GM19467 (cell line): Measurements from ENCODE around the gene BRINP1.
"Not testable (repeated sequence)": the region's sequence is repeated elsewhere in the genome, so short reads cannot be mapped to it uniquely, and the experiment has no call there.

Source experiments
- ATAC-seq: cut with Tn5 transposase; IDR thresholded peaks from one replicate; pipeline ENCODE4 v1.9.1; 2021; ENCODE audit warnings: mild to moderate bottlenecking, moderate library complexity; ENCODE audit not compliant: unreplicated experiment

BRINP1 gene

DNA sequence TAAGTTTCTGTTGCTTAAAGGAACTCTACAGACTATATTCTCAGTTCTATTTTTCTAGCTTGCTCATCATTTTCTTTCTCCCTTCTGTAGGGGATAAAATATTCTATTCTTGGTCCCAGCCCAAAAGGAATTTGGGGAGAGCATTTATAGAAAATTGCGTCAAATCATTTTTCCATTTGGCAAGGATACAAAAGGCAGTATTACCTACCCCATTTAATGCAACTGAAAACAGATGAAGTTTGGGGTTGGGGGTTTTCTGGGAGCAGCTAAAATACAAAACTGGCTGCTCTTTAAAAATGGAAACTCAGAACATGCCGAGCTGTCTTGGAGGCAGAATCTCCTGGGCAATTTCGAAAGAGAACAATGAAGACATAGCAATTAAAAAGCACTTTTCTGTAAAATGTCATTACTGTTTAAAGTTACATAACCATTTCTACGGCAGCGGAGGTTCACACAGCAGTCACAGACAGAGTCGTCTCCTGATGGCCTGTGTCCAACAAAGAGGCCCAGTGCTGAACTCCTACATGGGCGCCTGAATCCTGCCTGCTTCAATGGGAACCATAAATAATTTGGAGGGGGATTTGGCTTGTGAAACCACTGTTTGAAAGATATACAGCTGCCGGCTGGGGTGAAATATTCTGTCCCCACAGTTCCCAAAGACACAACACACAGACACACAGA is 152.4 kb downstream of the BRINP1 start:
- ATAC-seq: no peak

- no peak for ATAC-seq
Observed at GRCh38 chr9:119215651-119216050, 153.6 kb downstream of the BRINP1 start.

DNA sequence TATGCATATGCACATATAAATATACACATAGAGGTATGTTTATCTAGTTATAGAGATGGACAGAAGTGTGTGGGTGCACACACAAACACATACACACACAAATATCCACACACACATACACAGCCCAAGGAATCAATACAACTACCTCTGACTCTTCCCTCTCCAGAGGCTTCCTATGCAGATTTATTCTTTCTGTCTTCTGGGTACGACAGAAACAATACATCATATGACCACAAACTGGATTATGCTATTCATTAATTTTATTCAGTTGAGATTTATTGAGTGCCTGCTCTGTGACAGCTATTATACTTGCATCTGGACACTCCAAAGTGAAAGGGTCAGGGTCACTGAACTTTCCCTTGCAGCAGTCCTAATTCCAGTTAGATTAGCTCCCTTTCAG is 155.8 kb downstream of the BRINP1 start:
- no peak for ATAC-seq

DNA sequence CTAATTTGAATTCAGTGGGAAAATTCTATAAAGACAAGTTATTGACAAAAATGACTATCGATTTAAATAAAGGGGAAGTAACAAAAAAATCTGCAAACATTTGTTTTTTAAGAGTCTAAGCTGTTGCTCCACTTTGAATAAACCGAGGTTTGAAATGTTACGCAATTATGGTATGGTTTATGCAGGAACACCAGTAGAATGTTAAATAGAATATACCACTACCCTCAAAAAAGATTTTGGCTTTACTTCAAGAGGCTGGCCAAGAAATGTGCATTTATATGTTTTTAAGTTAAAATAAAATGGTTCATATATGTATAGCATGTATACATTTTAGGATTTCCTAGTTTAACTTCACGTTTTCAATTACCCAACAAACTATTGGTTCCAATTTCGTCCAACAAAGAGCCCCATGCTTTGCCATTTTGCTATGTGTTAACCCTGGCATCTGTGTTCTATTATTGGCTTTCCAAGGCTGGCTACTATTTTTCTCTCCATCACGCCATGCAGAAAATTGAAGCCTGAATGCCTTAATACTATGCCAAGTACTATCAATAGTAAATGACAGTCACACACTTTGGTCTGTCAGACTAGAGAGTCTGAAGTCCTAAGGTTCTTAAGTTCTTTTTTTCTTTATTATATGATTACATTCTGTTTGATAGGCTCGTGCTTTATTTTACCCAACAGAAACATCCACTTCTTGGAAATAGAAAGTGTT is 171.2 kb downstream of the BRINP1 start:
- ATAC-seq: no peak

GRCh38 chr9:119195521-119195920 is 173.7 kb downstream of the BRINP1 start:
- ATAC-seq: no peak

DNA sequence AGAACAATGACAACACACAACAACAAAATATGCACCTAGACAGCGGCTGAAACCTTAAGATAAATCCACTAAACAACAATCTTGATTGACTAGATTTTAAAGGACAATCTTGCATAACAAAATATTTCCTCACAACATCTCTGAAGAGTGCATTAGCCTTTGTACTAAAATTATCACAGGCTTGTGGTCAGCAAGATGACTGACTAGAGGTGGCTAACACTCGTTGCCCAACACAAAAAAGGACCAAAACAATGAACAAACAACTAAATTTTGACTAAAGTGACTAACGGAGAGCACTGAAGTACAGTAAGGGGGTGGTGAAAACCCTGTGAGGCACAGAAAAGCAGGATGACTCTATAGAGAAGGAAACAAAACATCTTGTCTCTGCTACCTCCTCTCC is 183.9 kb downstream of the BRINP1 start:
- ATAC-seq: no peak

DNA sequence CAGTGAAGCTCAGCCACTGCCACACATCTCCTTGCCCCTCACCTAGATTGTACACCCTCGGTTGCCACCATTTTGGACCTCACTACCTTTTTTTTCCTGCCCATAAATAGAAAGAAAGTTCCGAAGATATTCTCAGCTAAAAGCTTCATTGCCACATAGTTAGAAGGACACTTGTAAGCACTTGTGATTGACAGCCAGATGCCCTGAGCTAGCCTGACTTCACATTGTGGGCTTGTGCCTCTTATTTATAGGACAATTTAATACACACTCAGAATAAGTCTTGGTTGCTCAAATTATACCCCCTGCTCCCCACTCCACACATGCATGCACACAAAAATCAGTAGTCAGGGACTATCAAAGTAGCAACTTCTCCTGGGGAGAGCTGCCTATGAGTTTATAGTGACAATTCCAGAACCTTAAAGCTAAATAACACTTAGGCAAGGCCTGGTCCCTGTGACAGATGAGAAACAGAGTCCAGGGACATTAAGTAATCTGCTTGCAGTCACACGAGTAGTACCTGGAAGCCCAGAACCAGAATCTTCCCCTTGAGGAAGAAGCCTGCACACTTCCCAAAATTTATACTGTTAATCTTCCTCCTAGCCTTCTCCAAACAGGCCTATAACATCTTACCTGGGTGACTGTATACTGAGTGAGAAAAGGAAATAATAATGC is 184.8 kb downstream of the BRINP1 start:
- ATAC-seq: no peak

- ATAC-seq: no peak
Observed at GRCh38 chr9:119181561-119181960, 187.7 kb downstream of the BRINP1 start.

- no peak for ATAC-seq
Observed at GRCh38 chr9:119180897-119181296, 188.3 kb downstream of the BRINP1 start.

- no peak for ATAC-seq
Observed at GRCh38 chr9:119179701-119180100, 189.5 kb downstream of the BRINP1 start.

DNA sequence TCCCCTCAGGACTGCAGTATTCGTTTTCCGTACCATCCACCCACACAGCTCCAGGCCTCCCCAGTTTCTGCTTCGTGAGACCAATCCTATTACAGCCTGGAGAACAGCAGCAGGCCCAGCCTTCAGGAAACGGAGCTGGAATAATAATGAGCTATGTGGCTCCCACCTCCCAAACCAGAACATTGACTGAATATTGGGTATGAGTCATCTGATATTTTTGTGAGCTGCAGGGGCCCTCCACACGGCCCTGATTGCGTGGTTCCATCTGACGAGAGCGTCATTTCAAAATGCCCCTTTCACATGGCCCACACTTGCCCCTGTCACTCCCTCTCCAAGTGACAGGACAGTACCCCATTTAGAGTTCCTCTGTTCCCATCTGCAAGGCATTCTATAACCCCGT is 192.0 kb downstream of the BRINP1 start:
- ATAC-seq: no peak

DNA sequence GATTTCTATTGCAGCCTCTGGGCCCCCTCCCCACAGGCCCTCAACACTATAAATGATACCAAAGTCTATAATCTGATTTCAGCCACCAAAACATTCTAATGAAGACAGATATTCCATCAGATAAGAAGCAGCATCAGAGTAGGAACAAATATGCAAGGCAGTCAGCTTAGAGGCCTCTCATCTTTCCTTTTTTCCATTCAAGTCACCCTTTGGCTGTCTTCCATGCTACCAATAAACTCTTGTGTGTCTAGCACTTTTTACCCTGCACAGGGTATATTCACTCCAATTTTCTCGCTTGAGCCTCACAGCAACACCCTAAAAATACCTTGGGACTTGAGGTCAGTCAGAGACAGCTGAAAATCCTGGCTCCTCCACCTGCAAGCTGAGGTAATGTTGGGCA is 193.7 kb downstream of the BRINP1 start:
- ATAC-seq: no peak

- ATAC-seq: not testable (repeated sequence)
Observed at GRCh38 chr9:119169222-119169621, 200.0 kb downstream of the BRINP1 start.

DNA sequence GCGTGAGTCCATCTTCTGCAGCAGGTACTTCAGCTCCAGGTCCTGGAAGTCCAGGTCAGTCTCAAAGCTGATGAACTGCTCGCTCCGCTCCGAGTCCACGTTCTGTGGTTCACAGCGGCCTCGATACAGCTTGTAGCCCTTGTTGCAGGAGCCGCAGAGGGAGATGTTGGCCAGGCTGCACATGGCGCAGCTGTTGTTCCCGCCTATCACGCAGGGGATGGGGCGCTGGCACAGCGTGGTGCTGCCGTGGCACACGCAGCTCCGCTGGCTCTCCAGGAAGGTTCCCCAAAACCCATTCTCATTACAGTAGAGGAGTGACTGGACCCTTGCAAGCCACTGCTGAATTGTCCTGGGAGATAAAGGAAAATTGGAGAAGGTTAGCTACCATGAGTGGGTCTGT is 201.4 kb downstream of the BRINP1 start:
- ATAC-seq: no peak

GRCh38 chr9:119167267-119167666 is 202.0 kb downstream of the BRINP1 start:
- no peak for ATAC-seq

GRCh38 chr9:119166096-119166495 is 203.1 kb downstream of the BRINP1 start:
- no peak for ATAC-seq

DNA sequence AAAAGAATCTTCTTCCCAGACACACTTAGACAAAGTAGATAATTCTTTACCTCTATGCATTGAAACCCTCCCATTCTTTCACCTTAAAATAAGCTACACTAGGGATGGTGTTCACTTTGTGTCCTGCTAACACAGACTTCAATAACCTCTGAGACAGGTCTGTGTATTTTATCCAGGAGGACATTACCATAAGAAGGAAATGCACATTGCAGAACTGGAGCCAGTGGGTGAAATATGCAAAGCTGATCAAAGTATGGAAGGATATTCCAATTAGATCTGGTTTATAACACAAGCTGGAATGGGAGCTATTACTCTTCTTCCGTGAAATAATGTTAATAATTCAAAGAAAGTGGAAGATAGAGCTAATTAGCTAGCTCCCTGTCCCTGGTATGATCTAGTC is 204.1 kb downstream of the BRINP1 start:
- no peak for ATAC-seq

DNA sequence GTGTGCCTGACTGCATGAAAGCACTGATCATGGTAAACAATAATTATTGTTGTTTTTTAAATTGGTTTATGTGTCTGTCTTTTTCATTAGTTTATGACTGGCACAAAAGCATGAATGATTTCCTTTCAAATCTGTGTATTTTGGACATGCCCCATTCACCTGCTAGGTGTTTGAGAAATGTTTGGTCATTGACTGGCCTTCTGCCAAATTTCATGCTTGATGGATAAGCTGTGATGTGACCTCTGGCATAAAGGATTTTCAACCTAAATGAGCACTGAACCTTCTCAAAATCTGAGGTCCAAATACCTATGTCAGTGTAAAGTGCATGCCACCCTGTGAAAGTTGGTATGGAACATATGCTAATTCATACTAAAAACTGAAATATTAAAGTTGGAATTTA is 204.5 kb downstream of the BRINP1 start:
- no peak for ATAC-seq

GRCh38 chr9:119160551-119160950 is 208.7 kb downstream of the BRINP1 start:
- ATAC-seq: no peak

- no peak for ATAC-seq
Observed at GRCh38 chr9:119159386-119159785, 209.8 kb downstream of the BRINP1 start.

DNA sequence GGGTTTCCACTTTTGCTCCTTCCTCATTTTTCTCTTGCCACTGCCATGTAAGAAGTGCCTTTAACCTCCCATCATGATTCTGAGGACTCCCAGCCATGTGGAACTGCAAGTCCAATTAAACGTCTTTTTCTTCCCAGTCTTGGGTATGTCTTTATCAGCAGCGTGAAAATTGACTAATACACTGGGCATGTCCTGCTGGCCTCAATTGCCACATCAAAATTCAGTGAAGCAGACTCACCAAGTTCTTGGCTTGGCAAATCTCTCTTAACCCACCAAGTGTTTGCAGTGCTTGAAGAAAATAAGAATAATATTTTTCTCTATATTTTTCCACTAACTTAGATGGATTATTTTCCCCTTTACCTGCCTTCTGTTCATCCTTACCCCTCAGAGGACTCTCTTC is 212.0 kb downstream of the BRINP1 start:
- no peak for ATAC-seq

DNA sequence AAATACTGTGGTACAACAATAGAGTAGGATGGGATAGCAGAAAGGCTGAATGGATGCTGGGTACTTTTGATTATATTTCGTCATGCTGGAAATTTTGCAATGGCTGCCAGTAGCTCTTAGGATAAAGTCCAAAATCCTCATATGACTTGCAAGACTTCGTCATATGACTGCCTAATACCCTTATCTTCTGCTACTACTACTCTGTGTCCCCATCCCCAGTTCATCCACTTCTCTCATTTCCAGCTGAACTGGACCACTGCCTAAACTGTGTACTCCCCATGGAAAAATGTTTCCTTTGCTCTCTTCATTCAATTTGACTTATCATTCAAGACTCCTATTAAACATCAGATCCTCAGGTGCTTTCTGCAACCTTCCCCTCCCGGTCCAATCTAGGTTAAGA is 212.9 kb downstream of the BRINP1 start:
- no peak for ATAC-seq
